CD4-positive, alpha-beta T cell (primary cell): ENCODE results near the gene FKBP9. TPM values are rescaled to one million over a fixed set of nuclear protein-coding genes. Genes with fewer than 3 reads are reported as not detected.
A peak's percentile ranks its signal among the peaks of the same experiment; 100 is the strongest.

Experiments
- ATAC-seq: fragments of 200-7000 bp; cut with Tn5 transposase; one replicate; pipeline ENCODE4 v1.10.0; 2022; ENCODE audit warnings: mild to moderate bottlenecking; ENCODE audit not compliant: poor library complexity
- CTCF ChIA-PET: fragments of 350-600 bp; sonication (Branson Sonifier 250); formaldehyde crosslinking; loops from one replicate; lab custom pipeline; 2021; ENCODE audit warnings: antibody characterized with exemption, inconsistent platforms; lab: Charles Lee
- POLR2A ChIA-PET: fragments of 350-600 bp; sonication (Branson Sonifier 250); formaldehyde crosslinking; loops from one replicate; lab custom pipeline; 2021; ENCODE audit warnings: antibody characterized with exemption, inconsistent platforms; lab: Charles Lee
- DNase-seq, 14 experiments: peaks; one replicate each; pipeline ENCODE4 v3.0.0-alpha.2; 2013 to 2020; ENCODE audit warnings: mixed read lengths in 2 of 14
- H3K27ac ChIP-seq, 2 donors: one replicate each; pipeline versions ENCODE4 v1.5.1 to v1.7.0; 2013; ENCODE audit warnings: low read length in 2 of 2, low read depth in 1 of 2, mild to moderate bottlenecking in 1 of 2
- H3K27me3 ChIP-seq, 2 experiments: 1 replicate in 1 of 2; 2 replicates in 1 of 2; pipeline versions ENCODE4 v1.6.1 to v1.7.0; 2013; ENCODE audit warnings: low read length in 2 of 2, control low read depth in 1 of 2, mild to moderate bottlenecking in 1 of 2, moderate library complexity in 1 of 2; ENCODE audit not compliant: insufficient read depth in 2 of 2, control insufficient read depth in 1 of 2
- H3K36me3 ChIP-seq: one replicate; pipeline ENCODE4 v1.6.1; 2013; ENCODE audit warnings: low read length, control low read depth; ENCODE audit not compliant: insufficient read depth
- H3K4me1 ChIP-seq: one replicate; pipeline ENCODE4 v1.6.1; 2013; ENCODE audit warnings: low read length, control low read depth; ENCODE audit not compliant: insufficient read depth
- H3K4me3 ChIP-seq: one replicate; pipeline ENCODE4 v1.5.1; 2013; ENCODE audit warnings: mild to moderate bottlenecking, low read length, moderate library complexity
- H3K9me3 ChIP-seq, 2 experiments: 1 replicate in 1 of 2; 2 replicates in 1 of 2; pipeline versions ENCODE4 v1.6.1 to v1.7.0; 2013; ENCODE audit warnings: low read length in 2 of 2, mild to moderate bottlenecking in 2 of 2, control low read depth in 1 of 2, moderate library complexity in 1 of 2; ENCODE audit not compliant: control insufficient read depth in 1 of 2, insufficient read depth in 1 of 2
- H3K27ac Mint-ChIP-seq: one replicate; pipeline ENCODE4 v1.8.0; 2020; ENCODE audit warnings: mixed read lengths
- H3K27me3 Mint-ChIP-seq: one replicate; pipeline ENCODE4 v1.8.0; 2021; ENCODE audit warnings: mixed read lengths
- H3K36me3 Mint-ChIP-seq: one replicate; pipeline ENCODE4 v1.8.0; 2021; ENCODE audit warnings: low read depth, mixed read lengths
- H3K4me1 Mint-ChIP-seq: one replicate; pipeline ENCODE4 v1.8.0; 2021; ENCODE audit warnings: low read depth, mixed read lengths
- H3K4me3 Mint-ChIP-seq: one replicate; pipeline ENCODE4 v1.8.0; 2020; ENCODE audit warnings: mild to moderate bottlenecking, mixed read lengths
- H3K9me3 Mint-ChIP-seq: one replicate; pipeline ENCODE4 v1.8.0; 2020; ENCODE audit warnings: mixed read lengths
- CTCF ChIP-seq: fragments of 200-600 bp; IDR thresholded peaks from one replicate; pipeline ENCODE4 v1.8.0; 2022; ENCODE audit warnings: antibody characterized with exemption, mild to moderate bottlenecking
- intact Hi-C, 2 experiments: fragments of 100-400 bp; cut with DNase I in 1 of 2; cut with micrococcal nuclease in 1 of 2; formaldehyde crosslinking; loops; one replicate each; pipeline versions ENCODE4 v1.15.1 to v1.9.0; 2023 to 2025; cut with DNase I, micrococcal nuclease
- total RNA-seq, 174 experiments: library from RNA in 2 of 174; stranded (reverse) in 2 of 174; gene quantifications; one replicate each; pipeline ENCODE4 v1.2.3 and lab custom pipeline; 2021 to 2026

FKBP9 gene
- total RNA-seq, 2 experiments from 2014 or later = not detected

- no peak for ATAC-seq
- Histone ChIP-seq H3K27me3 (peaks cover 0 to 3% of the 10 kb centered on the region in 2 experiments), H3K27ac (no peak overlapping the region), H3K4me3 (peak overlapping the region; percentile 26), H3K36me3 (no peaks in the 10 kb centered on the region), H3K9me3 (peaks cover 5 to 8% of the 10 kb centered on the region in 2 experiments), H3K4me1 (peaks cover 11% of the 10 kb centered on the region)
- intact Hi-C loops = loop anchor here (1.0 to 10.0 kb wide), 11 partner anchors 36 to 451 kb away; partner anchors contain the start of genes LSM5 (in 1 of the 2) and RP9 (in 1 of the 2)
- Mint-ChIP-seq H3K36me3 (no peaks in the 10 kb centered on the region), H3K9me3 (peaks cover 4% of the 10 kb centered on the region), H3K4me3 (peak overlapping the region; percentile 85), H3K27ac (no peak overlapping the region), H3K27me3 (peaks cover 25% of the 10 kb centered on the region), H3K4me1 (peaks cover 11% of the 10 kb centered on the region)
- ChIA-PET CTCF (interaction anchor here (0.6 to 4.6 kb wide), 12 partner anchors 11 to 448 kb away, joined by 3 to 38 read pairs (median 6); partner anchors contain the start of genes AVL9, KBTBD2 and NT5C3A), POLR2A (interaction anchor here (1.3 to 2.9 kb wide), 5 partner anchors 52 to 447 kb away, joined by 3 to 55 read pairs (median 6); partner anchors contain the start of genes KBTBD2 and NT5C3A)
- TF ChIP-seq CTCF = peak; percentile 69
- DNase-seq = no peak
These were observed 13.8 kb upstream of the FKBP9 start for GRCh38 chr7:32943252-32944030.

GRCh38 chr7:32947420-32947983 lies 9.7 kb upstream of the FKBP9 start:
- CTCF ChIA-PET = no interaction called here
- Histone ChIP-seq H3K27ac (no peak overlapping the region), H3K9me3 (peaks cover 8 to 9% of the 10 kb centered on the region in 2 experiments), H3K27me3 (peaks cover 0 to 3% of the 10 kb centered on the region in 2 experiments), H3K36me3 (no peaks in the 10 kb centered on the region), H3K4me3 (no peak overlapping the region), H3K4me1 (peaks cover 3% of the 10 kb centered on the region)
- POLR2A ChIA-PET = no interaction called here
- H3K27ac Mint-ChIP-seq = no peak overlapping the region
- H3K27me3 Mint-ChIP-seq = peaks cover 15% of the 10 kb centered on the region
- H3K4me1 Mint-ChIP-seq = no peaks in the 10 kb centered on the region
- no peak for TF ChIP-seq CTCF
- no peak overlapping the region for H3K4me3 Mint-ChIP-seq
- H3K36me3 Mint-ChIP-seq = no peaks in the 10 kb centered on the region
- intact Hi-C loops = loop anchor here (10.0 kb wide), 3 partner anchors 107 to 253 kb away; no protein-coding TSS in a partner anchor
- ATAC-seq (no peak), DNase-seq (no peak)
- peaks cover 6% of the 10 kb centered on the region for H3K9me3 Mint-ChIP-seq

- H3K36me3 Mint-ChIP-seq = no peaks in the 10 kb centered on the region
- H3K27ac Mint-ChIP-seq = no peak overlapping the region
- no peak overlapping the region for H3K4me3 Mint-ChIP-seq
- Histone ChIP-seq H3K4me1 (peaks cover 1% of the 10 kb centered on the region), H3K36me3 (no peaks in the 10 kb centered on the region), H3K27ac (no peak overlapping the region), H3K9me3 (peaks cover 8 to 9% of the 10 kb centered on the region in 2 experiments), H3K4me3 (no peak overlapping the region), H3K27me3 (peaks cover 0 to 3% of the 10 kb centered on the region in 2 experiments)
- H3K9me3 Mint-ChIP-seq = peaks cover 6% of the 10 kb centered on the region
- no peaks in the 10 kb centered on the region for H3K4me1 Mint-ChIP-seq
- CTCF ChIA-PET = no interaction called here
- POLR2A ChIA-PET = no interaction called here
- intact Hi-C loops = loop anchor here (10.0 kb wide), 3 partner anchors 107 to 253 kb away; no protein-coding TSS in a partner anchor
- DNase-seq = no peak
- ATAC-seq = no peak
- no peak for TF ChIP-seq CTCF
- peaks cover 15% of the 10 kb centered on the region for H3K27me3 Mint-ChIP-seq
These were observed 9.0 kb upstream of the FKBP9 start for GRCh38 chr7:32948202-32948601.
